HG03354 (cell line): ENCODE results near the gene SLC31A2.
"Not testable (repeated sequence)": the region's sequence is repeated elsewhere in the genome, so short reads cannot be mapped to it uniquely, and the experiment has no call there.

Experiments used
- ATAC-seq: cut with Tn5 transposase; IDR thresholded peaks from one replicate; pipeline ENCODE4 v1.9.1; 2021; ENCODE audit warnings: mild to moderate bottlenecking; ENCODE audit not compliant: unreplicated experiment, poor library complexity, severe bottlenecking

The SLC31A2 gene

GRCh38 chr9:113150670-113151611 lies at the start of gene SLC31A2:
TSS of gene SLC31A2 (plus strand) at chr9:113151007. CDS start at chr9:113151075, 68 bp downstream.
- peak; percentile 97 for ATAC-seq

- ATAC-seq, result not testable (repeated sequence)
Measured at GRCh38 chr9:113105345-113105744, 45.5 kb upstream of the SLC31A2 start.

DNA sequence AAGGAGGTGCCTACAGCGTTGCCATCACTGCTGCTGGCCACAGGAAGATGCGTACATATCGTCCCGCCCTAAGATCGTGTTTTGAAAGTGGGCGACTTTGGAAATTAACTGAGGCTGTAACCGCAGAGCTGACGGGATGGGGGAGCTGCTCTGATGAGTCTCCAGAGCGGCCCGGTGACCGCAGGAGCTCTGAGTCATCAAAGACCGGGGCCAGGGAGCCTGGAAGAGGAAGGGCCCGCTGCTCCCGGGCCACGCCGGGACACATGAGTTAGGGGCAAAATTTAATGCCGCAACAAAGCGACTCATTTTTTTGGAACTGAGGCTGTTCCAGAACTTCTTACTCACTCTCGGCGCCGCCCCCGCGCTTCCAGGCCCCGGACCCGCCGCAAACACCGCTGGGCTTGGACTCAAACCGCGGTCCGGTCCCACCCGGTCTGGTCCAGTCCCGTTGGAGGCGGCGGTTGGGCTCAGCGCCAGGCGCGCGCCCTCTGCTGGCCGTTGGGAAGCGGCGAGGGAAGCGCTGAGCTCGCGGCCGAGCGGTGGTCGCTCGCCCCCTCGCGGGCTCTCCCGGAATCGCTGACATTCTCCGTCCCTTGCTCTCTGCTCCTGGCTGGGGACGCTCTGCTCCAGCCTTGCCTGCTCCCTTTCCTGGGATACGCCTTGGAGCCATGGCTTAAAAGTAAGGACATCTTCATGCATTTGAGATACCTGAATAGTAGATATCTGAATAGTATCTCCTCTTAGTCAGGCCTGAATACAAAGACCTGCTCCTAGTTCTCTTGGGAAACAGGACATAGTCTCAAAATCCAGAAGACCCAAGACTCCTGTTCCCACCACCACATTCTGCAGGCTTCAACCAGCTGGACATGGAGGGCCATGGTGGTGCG lies 39.5 kb upstream of the SLC31A2 start:
- ATAC-seq, result peak; percentile 78

GRCh38 chr9:113112706-113113510 lies 37.9 kb upstream of the SLC31A2 start:
- ATAC-seq, result peak; percentile 69

GRCh38 chr9:113118829-113119228 lies 32.0 kb upstream of the SLC31A2 start:
- not testable (repeated sequence) for ATAC-seq

DNA sequence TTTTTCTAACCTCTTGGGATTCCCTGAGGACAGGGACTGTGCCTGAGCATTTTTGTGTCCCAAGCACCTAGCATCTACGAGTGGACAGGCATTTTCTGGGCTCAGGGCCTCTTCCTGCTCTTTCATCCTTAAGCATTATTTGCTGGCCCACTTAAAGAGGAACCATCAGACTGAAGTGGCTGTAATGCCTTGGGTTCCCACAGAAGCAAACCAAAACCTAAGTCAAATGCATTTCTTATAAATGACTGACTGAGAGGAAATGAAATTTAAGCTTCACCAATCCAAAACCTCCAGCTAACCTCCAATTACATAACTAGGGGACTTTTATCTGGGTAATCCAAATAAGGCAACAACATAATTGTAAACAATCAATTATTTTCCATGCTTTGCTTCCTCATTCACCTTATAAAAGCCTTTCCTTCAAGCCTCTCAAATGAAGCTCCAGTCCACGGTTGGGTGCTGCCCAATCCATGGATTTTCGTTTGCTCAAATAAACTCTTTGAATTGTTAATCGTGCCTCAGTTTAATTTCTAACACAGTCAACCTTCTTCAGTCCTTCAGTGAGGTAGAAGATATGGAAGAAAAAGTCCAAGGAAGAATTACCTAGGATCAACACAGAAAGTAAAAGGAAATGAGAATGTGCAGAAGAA lies 25.3 kb upstream of the SLC31A2 start:
- no peak for ATAC-seq

DNA sequence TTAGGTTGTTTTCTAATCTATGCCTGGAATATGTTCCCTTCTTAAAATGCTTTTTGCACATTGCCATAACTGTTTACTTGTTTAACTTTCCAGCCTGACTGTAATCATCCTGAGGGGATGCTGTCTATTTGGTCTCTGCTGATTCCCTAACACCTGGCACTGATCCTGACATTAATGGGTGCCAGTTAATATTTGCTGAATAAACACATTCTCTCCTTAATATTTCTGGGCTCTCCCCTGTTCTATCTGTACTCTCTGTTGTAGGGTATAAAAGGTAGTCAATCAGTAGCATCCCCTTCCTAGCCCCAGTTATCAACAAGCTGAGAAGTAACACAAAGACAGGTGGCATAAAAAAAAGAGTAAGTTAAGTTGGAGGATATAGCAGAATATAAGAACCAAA lies 21.3 kb upstream of the SLC31A2 start:
- ATAC-seq, result no peak

GRCh38 chr9:113129884-113130283 lies 20.9 kb upstream of the SLC31A2 start:
- no peak for ATAC-seq

DNA sequence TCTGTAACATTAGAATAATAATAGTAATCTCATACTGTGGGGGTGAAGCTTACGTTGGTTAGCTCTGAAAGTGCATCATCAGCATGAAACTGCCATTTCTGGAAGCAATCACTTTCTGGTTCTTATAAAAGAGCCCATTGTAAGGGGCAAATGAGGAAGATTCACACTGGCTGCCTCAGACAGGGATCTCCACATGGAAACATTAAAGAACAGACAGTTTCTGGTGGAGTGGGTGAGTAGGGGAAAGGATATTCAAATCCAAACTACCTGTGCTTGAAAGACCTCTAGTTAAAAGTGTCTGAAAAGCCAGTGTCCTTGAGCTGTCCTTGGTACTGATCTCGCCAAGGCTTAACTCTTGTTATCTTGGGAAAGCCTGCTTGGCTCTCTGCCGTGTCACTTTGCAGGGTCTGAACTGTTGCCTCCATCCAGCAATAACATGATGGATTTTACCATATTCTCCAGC lies 19.1 kb upstream of the SLC31A2 start:
- ATAC-seq, result no peak

GRCh38 chr9:113137196-113138168 lies 13.3 kb upstream of the SLC31A2 start:
- ATAC-seq, result no peak

- ATAC-seq, result no peak
Measured at GRCh38 chr9:113138760-113139159, 12.0 kb upstream of the SLC31A2 start.

DNA sequence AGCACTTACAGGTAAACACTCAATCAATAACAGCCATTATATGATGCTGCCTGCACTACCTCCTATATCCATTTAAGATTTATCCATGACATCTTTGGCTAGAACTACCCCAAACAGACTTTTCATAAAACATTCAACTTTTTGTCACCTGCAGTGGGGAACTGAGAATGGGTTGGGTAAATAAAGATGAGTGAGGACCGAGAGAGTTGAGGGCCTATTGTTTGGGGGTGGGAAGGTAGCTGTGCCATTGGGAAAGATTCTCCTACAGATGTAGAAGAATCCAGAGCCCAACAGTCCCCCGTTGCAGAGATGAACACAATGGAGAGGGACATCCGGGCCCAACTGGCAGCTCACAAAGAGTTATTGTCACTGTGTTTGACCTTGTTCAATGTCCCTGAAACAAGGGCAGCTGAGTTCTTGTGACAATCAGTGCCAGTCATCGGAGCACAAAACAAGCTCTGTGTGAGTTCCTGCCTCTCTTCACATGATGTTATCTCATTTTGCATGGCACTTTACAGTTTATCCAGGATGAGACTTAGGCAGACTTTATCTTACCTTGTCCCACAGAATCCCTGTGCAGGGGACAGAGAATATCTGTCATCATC lies 11.5 kb upstream of the SLC31A2 start:
- ATAC-seq, result no peak

DNA sequence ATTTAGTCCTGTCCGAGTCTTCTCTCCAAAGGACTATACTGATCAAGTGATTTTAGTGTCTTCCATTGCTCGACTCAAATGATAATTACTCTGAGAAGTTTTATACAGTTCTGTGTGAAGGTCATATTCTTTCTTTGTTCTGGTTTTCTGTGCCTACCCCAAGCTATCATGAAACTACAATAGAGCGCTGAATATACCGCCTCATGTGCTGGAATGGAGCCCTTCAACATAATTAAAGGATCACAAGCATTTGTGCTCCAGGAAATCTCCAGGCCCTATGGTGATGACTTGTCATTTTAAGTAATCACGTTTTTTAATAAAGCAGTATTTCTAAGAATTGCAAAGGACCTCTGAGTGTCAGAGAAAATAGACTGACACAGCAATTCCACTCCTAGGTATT lies 10.9 kb upstream of the SLC31A2 start:
- ATAC-seq, result no peak

- not testable (repeated sequence) for ATAC-seq
Measured at GRCh38 chr9:113140896-113141295, 9.9 kb upstream of the SLC31A2 start.

GRCh38 chr9:113143432-113144227 lies 7.2 kb upstream of the SLC31A2 start:
- ATAC-seq, result no peak

DNA sequence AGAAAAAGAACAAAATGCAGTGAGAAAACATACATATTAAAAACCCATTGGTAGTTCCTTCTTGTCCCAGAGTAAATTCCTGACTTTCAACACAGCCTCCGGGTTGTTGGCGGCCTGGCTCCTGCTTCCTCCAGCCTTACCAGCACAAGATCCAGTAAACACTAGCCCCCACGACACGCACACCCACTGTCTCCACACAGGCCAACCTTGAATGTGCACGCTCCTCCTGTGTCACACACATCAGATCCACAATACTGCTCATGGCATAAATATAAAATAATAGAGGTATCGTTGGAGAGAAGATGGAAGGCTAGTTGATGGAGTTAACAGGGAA lies 2.5 kb upstream of the SLC31A2 start:
- ATAC-seq, result no peak
